Measurements from ENCODE around the gene MALSU1.

DNA sequence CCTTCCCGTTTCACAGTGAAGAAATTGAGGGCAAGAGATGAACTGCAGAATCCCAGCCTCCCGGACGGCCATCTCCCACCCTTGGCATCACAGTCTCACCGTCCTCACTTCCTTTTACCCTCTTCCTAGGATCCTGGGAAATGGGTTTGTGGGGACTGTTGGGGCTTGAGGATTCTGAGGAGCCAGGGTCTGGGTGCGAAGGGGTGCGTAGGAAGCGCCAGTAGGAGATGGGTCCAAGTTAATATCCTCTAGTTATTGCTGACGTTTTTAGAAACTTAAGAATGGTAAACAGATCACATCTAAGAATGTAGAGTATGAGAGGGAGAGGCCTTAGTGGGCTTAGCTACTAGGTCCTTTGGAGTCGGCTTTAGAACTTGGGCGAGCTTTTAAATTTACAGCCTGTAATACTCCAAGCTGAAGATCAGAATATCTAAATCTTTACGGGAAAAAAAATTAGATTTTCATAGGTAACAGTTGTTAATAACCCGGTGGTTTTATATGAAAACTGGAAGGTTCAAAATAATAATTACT lies 696 bp downstream of the MALSU1 start:
- TF ChIP-seq, protein P1, sequence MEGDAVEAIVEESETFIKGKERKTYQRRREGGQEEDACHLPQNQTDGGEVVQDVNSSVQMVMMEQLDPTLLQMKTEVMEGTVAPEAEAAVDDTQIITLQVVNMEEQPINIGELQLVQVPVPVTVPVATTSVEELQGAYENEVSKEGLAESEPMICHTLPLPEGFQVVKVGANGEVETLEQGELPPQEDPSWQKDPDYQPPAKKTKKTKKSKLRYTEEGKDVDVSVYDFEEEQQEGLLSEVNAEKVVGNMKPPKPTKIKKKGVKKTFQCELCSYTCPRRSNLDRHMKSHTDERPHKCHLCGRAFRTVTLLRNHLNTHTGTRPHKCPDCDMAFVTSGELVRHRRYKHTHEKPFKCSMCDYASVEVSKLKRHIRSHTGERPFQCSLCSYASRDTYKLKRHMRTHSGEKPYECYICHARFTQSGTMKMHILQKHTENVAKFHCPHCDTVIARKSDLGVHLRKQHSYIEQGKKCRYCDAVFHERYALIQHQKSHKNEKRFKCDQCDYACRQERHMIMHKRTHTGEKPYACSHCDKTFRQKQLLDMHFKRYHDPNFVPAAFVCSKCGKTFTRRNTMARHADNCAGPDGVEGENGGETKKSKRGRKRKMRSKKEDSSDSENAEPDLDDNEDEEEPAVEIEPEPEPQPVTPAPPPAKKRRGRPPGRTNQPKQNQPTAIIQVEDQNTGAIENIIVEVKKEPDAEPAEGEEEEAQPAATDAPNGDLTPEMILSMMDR (IDR thresholded peaks at IDR 0.05; ENCODE audit: insufficient read depth, low read depth, low read length), result no peak
- TF ChIP-seq EZH2 (IDR thresholded peaks at IDR 0.05; ENCODE audit: insufficient read depth, low read length), result no peak
